Measurements from ENCODE around the gene VEPH1.

VEPH1 gene

GRCh38 chr3:157417247-157417646 lies 86.0 kb downstream of the VEPH1 start:
- ChIA-PET CTCF (interaction anchor here (1.0 kb wide), 1 partner anchor 11 kb away, joined by 3 read pairs; no protein-coding TSS in a partner anchor), POLR2A (no interaction called here)
- no peak overlapping the region for H3K4me3 ChIP-seq (ENCODE audit: low read depth, low read length)
- no peak for DNase-seq (ENCODE audit: low read depth, low spot score)
- TF ChIP-seq, protein P1, sequence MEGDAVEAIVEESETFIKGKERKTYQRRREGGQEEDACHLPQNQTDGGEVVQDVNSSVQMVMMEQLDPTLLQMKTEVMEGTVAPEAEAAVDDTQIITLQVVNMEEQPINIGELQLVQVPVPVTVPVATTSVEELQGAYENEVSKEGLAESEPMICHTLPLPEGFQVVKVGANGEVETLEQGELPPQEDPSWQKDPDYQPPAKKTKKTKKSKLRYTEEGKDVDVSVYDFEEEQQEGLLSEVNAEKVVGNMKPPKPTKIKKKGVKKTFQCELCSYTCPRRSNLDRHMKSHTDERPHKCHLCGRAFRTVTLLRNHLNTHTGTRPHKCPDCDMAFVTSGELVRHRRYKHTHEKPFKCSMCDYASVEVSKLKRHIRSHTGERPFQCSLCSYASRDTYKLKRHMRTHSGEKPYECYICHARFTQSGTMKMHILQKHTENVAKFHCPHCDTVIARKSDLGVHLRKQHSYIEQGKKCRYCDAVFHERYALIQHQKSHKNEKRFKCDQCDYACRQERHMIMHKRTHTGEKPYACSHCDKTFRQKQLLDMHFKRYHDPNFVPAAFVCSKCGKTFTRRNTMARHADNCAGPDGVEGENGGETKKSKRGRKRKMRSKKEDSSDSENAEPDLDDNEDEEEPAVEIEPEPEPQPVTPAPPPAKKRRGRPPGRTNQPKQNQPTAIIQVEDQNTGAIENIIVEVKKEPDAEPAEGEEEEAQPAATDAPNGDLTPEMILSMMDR (IDR thresholded peaks at IDR 0.05; ENCODE audit: insufficient read depth, low read length, missing control alignments), result no peak

- TF ChIP-seq, protein P1 (IDR thresholded peaks at IDR 0.05; ENCODE audit: insufficient read depth, low read length, missing control alignments), result no peak
- ChIA-PET POLR2A (no interaction called here), CTCF (interaction anchor here (1.0 to 1.5 kb wide), 3 partner anchors 11 to 215 kb away, joined by 3 to 6 read pairs (median 3); no protein-coding TSS in a partner anchor)
- DNase-seq (ENCODE audit: low read depth, low spot score), result no peak
- H3K4me3 ChIP-seq (ENCODE audit: low read depth, low read length), result no peak overlapping the region
Measured at GRCh38 chr3:157416347-157417087, 86.7 kb downstream of the VEPH1 start.

- H3K4me3 ChIP-seq (ENCODE audit: low read depth, low read length), result no peak overlapping the region
- TF ChIP-seq, protein P1 (IDR thresholded peaks at IDR 0.05; ENCODE audit: insufficient read depth, low read length, missing control alignments), result no peak
- ChIA-PET POLR2A (no interaction called here), CTCF (interaction anchor here (0.9 to 1.0 kb wide), 2 partner anchors 12 to 15 kb away, joined by 3 read pairs; no protein-coding TSS in a partner anchor)
- no peak for DNase-seq (ENCODE audit: low read depth, low spot score)
Measured at GRCh38 chr3:157414861-157415260, 88.4 kb downstream of the VEPH1 start.

DNA sequence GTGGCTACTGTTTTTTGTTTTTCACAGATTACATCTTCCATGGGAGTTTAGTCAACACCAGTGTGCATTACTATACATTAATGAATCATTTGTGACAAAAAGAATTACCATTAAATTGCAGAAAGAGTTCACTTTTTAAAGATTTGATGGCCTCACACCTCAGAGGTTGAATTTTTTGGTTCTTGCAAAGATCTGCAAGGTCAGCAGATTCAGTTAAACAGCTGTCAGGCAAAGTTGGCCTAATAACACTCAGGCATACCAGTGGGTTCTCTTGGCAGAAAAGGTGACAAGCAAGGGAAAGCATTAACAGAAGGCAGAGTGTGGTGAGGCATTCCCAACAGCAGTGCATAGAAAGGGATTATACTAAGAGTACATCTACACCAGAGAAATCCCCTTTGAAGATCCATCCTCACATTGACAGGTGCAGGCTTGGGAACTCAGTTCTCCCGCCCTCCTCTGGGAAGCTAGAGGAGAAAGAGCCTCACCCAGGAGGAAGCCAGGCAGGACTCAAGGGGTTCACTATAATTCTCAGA lies 90.8 kb downstream of the VEPH1 start:
- no peak for DNase-seq (ENCODE audit: low read depth, low spot score)
- TF ChIP-seq, protein P1 (IDR thresholded peaks at IDR 0.05; ENCODE audit: insufficient read depth, low read length, missing control alignments), result no peak
- CTCF ChIA-PET, result no interaction called here
- POLR2A ChIA-PET, result no interaction called here
- H3K4me3 ChIP-seq (ENCODE audit: low read depth, low read length), result no peak overlapping the region

DNA sequence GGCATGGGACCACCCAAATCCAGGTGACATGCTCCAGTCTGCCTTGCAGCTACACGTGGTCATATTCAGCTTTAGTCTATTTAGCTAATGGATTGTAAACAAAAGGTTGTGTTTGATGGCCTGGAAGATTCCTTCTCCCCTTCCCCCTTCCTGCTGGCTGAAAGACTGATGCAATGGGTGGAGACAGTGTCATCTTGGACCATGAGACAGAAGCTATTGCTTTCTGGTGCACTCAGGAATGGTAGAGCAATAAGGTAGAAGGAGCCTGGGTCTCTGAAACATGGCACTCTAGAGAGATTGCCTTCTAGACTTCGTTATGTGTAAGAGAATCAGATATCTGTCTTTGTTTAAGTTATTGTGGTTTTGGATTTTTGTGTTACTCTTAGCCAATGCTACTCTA lies 92.3 kb downstream of the VEPH1 start:
- TF ChIP-seq, protein P1 (IDR thresholded peaks at IDR 0.05; ENCODE audit: insufficient read depth, low read length, missing control alignments), result no peak
- POLR2A ChIA-PET, result no interaction called here
- H3K4me3 ChIP-seq (ENCODE audit: low read depth, low read length), result no peak overlapping the region
- DNase-seq (ENCODE audit: low read depth, low spot score), result no peak
- CTCF ChIA-PET, result interaction anchor here (1.1 kb wide), 1 partner anchor 57 kb away, joined by 3 read pairs; no protein-coding TSS in a partner anchor

- CTCF ChIA-PET, result interaction anchor here (0.6 kb wide), 1 partner anchor 27 kb away, joined by 3 read pairs; the partner anchor contains the start of gene PTX3
- POLR2A ChIA-PET, result no interaction called here
- no peak for DNase-seq (ENCODE audit: low read depth, low spot score)
- no peak overlapping the region for H3K4me3 ChIP-seq (ENCODE audit: low read depth, low read length)
- TF ChIP-seq, protein P1 (IDR thresholded peaks at IDR 0.05; ENCODE audit: insufficient read depth, low read length, missing control alignments), result no peak
Measured at GRCh38 chr3:157409516-157409915, 93.7 kb downstream of the VEPH1 start.

Measured in AG04449 (cell line).